GM18861 (cell line): ENCODE results near the gene EEF1E1.
"Not testable (repeated sequence)": the region's sequence is repeated elsewhere in the genome, so short reads cannot be mapped to it uniquely, and the experiment has no call there.

Source experiments
- ATAC-seq: cut with Tn5 transposase; IDR thresholded peaks from one replicate; pipeline ENCODE4 v1.9.1; 2021; ENCODE audit not compliant: unreplicated experiment

EEF1E1 gene

DNA sequence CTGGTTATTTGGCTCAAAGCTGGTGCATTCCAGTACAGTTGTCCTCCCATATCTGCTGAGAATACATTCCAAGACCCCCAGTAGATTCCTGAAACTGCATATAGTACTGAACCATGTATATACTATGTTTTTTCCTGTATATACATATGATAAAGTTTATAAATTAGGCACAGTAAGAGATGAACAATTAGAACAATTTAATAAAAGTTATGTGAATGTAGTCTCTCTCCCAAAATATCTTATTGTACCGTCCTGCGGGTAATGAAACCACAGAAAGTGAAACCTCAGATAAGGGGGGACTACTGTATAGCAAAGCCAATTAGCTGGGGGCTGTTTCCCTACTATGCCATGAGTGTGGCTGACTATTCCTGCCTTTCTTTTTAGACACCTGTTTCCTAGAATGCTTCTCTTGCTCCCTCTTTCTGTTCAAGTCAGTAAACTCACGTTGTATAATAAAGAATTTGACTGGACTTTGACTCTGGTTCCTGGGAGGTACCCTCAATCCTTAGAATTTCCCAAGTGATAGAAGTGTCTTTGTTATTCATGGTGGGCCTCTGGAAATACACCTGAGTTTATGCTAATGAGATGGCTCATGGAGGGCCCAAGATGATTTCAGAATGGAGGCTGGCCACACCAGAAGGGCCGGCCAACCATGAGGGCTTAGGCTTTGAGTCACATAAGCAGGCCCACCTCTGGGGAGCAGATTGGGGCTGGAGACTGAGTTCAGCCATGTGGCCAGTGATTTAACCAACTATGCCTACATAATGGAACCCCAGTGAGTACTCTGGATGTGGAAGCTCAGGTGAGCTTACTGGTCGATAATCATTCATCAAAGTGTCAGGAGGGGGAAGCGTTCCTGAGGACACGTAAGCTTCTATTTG lies 37.5 kb downstream of the EEF1E1 start:
- ATAC-seq, result no peak

- ATAC-seq, result peak; percentile 91
Observed at GRCh38 chr6:8063761-8064637, 38.3 kb downstream of the EEF1E1 start, which contains the start of gene BLOC1S5. BLOC1S5 (minus strand) TSS chr6:8064389; CDS start chr6:8064376, 13 bp downstream.

- no peak for ATAC-seq
Observed at GRCh38 chr6:8061736-8062135, 40.6 kb downstream of the EEF1E1 start.

- no peak for ATAC-seq
Observed at GRCh38 chr6:8060346-8060745, 42.0 kb downstream of the EEF1E1 start.

GRCh38 chr6:8059129-8059528 lies 43.2 kb downstream of the EEF1E1 start:
- no peak for ATAC-seq

DNA sequence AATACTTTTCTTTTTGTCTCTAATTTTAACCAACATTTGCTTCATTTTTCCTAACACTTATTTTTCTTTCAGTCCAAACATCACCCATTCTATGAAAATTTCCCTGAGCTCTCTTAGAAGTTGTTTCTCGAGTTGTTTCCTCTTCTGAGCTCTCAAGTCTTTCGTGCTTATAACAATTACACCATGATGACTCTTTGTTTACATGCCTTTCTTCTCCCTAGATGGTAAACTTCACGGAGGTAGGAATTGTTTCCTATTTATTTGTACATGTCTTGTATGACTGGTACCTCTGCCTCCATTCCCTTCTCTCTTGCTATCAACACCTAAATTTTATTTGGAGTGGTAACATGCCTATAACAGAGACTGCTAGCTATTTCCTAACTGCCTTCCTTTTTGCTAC lies 44.6 kb downstream of the EEF1E1 start:
- no peak for ATAC-seq

DNA sequence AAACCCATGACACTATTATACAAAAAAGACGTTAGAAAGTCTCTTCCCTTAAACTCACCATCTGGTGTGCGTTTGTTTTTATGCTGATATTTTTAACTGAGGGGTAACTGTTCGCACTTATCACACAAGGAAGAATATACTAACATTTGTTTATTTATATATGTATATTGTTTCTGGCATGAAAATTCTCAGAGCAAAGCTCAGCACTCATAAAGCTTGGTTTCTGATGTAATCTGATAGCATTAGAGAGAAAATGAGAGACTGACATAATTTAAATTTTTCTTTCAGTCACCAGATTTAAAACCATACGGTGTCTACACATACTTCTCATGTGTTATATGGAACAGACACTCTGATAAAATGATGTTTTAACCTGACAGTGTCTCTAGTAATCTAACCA lies 45.1 kb downstream of the EEF1E1 start:
- no peak for ATAC-seq

- no peak for ATAC-seq
Observed at GRCh38 chr6:8054276-8054675, 48.1 kb downstream of the EEF1E1 start.

DNA sequence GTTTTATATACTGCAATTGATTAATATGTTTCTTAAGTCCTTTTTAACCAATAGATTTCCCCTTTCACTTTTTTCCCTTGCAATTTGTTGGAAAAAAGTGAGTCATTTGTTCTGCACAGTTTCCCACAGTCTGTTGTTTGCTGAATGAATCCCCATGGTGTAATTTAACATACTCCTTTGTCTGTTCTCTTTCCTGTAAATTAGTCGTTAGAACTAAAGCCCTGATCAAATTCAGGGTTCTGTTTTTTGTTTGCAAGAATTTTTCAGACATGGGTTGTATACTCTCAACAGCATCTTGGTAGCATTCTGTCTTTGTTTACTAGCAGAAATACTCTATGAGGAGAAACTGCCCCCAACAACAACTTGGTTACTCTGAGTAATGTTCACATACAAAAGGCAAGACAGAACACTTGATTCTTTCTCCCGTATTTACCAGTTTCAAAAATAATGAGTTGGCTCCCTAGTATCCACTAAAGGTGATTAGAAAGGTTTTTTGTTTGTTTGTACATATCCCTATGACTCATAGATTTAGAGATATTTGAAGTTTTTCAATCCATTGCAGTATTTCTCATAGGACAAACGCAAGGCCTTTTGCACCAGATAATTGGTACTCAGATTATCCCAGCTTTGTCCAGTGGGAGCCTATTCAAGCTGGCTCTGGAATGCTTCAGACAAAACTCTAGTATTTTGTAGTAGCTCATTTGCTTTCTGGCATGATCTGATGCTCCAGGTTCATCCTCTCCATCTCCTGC lies 54.6 kb downstream of the EEF1E1 start:
- no peak for ATAC-seq

GRCh38 chr6:8045769-8046168 lies 56.6 kb downstream of the EEF1E1 start:
- ATAC-seq, result not testable (repeated sequence)

- ATAC-seq, result no peak
Observed at GRCh38 chr6:8043221-8043620, 59.1 kb downstream of the EEF1E1 start.

DNA sequence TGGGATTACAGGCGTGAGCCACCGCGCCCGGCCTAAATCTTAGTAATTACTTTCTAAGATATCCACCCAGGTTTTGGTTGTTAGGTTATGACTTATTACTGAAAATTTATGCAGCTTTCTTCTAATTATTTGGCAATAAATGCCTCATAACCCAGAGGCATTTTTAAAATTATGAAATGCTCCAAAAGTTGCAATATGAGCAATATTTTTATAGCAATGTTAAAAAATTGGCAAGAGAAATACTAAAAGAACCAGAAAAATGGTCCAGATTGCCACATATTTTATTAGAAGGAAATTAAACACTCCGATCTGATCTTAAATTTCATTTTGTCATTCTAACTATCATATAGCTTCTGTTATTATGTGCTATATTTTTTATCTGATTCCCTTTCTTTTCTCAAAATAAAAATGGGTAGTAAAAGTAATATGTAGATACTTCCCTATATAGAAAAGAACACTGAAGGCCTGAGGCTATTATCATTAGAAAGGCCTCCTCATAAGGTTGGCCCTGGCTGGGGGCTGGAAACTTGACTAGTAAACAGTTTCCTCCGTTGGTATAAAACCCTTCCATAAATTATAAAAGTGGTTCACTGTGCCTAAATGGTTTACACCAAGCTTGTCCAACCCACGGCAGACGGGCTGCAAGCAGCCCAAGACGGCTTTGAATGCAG lies 60.3 kb downstream of the EEF1E1 start:
- no peak for ATAC-seq

DNA sequence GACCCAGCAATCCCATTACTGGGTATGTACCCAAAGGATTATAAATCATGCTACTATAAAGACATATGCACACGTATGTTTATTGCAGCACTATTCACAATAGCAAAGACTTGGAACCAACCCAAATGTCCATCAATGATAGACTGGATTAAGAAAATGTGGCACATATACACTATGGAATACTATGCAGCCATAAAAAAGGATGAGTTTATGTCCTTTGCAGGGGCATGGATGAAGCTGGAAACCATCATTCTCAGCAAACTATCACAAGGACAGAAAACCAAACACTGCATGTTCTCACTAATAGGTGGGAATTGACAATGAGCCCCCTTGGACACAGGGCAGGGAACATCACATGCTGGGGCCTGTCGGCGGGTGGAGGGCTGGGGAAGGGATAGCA lies 68.2 kb downstream of the EEF1E1 start:
- not testable (repeated sequence) for ATAC-seq

DNA sequence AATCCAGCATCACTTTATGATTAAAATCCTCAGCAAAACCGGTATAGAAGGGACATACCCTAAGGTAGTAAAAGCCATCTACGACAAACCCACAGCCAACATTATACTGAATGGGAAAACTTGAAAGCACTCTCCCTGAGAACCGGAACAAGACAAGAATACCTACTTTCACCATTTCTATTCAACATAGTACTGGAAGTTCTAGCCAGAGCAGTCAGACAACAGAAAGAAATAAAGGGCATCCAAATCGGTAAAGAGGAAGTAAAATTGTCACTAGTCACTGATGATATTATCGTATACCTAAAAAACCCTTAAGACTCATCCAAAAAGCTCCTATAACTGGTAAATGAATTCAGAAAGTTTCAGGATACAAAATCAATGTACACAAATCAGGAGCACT lies 71.4 kb downstream of the EEF1E1 start:
- no peak for ATAC-seq
